GM19238 (cell line): ENCODE measurements around the gene SLC39A8.
"Not testable (repeated sequence)": the region's sequence is repeated elsewhere in the genome, so short reads cannot be mapped to it uniquely, and the experiment has no call there.

Experiments used
- DNase-seq: peaks from one replicate; pipeline ENCODE4 v3.0.0; 2011; ENCODE audit warnings: low spot score; ENCODE audit not compliant: insufficient read length

Gene SLC39A8

GRCh38 chr4:102344954-102345794 is at the start of gene SLC39A8:
TSS of gene SLC39A8 (minus strand) at chr4:102345482. CDS start at chr4:102344662, 820 bp downstream.
- peak; percentile 82 for DNase-seq

- DNase-seq: no peak
These were observed 46.9 kb upstream of the SLC39A8 start for GRCh38 chr4:102392033-102392744.

GRCh38 chr4:102390438-102390837 is 45.2 kb upstream of the SLC39A8 start:
- DNase-seq: no peak

GRCh38 chr4:102388611-102389010 is 43.3 kb upstream of the SLC39A8 start:
- no peak for DNase-seq

- DNase-seq: no peak
These were observed 42.4 kb upstream of the SLC39A8 start for GRCh38 chr4:102387552-102388150.

DNA sequence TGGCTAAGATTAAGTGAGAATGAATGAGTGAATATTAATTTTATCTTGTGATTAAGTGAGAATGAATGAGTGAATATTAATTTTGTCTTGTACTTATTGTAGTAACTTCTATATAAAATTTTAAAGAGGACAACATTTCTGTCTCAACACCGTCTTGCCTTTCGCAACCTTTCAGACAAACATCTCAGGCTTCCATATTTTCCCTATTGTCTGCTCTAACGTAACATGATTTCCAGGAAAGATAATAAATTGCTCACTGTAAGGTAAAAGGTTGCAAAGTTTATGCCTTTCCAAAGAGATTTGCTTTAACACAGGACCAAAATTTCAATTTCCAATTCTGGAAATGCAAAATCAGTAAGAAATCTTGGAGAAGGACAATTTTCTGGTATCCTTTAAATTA is 41.7 kb upstream of the SLC39A8 start:
- no peak for DNase-seq

DNA sequence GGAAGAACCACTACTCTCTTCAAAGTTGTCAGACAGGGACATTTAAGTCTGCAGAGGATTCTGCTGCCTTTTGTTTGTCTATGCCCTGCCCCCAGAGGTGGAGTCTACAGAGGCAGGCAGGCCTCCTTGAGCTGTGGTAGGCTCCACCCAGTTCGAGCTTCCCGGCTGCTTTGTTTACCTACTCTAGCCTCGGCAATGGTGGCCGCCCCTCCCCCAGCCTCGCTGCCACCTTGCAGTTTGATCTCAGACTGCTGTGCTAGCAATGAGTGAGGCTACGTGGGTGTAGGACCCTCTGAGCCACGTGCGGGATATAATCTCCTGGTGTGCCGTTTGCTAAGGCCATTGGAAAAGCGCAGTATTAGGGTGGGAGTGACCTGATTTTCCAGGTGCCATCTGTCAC is 35.0 kb upstream of the SLC39A8 start:
- DNase-seq: not testable (repeated sequence)

- DNase-seq: no peak
These were observed 17.7 kb upstream of the SLC39A8 start for GRCh38 chr4:102362922-102363432.

DNA sequence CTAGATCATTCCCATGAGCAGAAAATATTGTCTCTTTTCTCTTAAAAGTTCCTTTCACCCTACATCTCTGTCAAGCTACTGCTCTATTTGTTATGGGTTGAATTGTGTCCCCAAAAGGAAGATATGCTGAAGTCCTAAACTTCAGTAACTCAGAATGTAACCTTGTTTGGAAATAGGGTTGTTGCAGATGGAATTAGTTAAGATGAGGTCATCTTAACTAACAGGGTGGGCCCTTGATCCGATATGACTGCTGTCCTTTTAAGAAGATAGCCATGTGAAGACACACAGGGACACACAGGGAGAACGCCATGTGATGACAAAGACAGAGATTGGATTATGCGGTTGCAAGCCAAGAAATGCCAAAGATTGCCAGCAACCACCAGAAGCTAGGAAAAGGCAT is 12.8 kb upstream of the SLC39A8 start:
- DNase-seq: no peak

- not testable (repeated sequence) for DNase-seq
These were observed 12.4 kb upstream of the SLC39A8 start for GRCh38 chr4:102357637-102358036.

DNA sequence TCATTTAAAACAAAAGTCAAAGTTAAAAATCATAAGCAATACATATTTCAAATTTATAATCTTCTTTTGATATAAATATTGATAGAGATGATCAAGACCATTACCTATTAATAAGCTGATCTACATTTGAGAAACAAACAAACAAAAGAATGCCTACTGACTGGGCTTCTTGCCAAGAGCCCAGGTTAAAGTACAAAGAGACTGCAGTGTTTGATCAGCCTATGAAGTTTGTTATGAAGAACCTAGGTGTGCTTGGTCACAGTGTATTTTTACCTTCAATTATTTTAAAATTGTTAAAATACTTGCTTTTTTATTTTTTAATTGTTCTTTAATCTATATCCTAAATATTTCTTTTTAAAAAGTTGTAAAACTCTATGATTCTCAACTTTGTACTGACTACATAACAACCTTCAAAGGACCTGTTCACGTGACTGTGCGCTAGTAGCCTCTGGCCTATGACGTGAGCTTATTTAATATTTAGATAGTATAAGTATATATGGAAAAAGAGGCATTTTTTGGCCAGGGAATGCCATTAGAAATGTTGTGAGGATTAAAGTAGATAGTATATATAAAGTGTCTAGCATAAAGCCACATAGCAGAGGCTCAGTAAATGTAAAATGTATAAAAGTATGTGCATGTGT is 11.4 kb upstream of the SLC39A8 start:
- no peak for DNase-seq

- no peak for DNase-seq
These were observed 10.5 kb upstream of the SLC39A8 start for GRCh38 chr4:102355748-102356147.

- no peak for DNase-seq
These were observed 9.6 kb upstream of the SLC39A8 start for GRCh38 chr4:102354671-102355454.

- no peak for DNase-seq
These were observed 7.5 kb upstream of the SLC39A8 start for GRCh38 chr4:102352781-102353180.

DNA sequence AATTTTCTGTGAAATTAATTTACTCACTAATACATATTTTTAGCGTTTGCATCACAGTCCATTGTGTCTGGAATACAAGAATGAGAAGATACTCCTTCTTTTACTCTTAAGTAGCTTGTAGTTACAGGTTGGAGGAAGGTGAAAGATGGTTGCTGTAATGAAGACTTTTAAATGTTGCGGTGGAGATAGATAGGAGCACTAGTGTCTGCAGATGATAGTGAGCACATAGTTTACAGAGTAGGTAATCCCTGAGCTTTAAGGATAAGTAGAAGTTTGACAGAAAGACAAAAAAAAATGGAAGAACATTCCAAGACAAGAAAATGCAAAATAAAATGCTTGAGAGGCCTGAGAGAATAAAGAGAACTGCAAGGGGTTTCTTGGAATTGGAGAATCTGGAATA is 5.4 kb upstream of the SLC39A8 start:
- DNase-seq: no peak

DNA sequence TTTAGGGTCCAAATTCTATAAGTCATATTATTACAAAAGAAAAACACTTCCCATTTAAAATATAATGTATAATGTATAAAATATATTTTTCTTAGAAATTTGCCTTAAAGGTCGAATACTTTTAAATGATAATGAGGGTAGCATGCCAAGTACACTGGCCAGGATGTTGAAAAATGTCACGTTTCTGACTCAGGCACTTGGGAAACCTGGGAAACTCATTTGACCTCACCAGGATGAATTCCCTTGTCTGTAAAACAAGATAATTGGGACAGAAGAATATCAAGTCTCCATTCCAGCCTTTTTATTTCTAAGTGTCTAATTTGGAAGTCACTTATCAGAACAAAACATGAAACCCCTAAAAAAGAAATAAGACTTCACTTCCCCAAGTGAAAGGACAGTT is 3.4 kb upstream of the SLC39A8 start:
- DNase-seq: no peak

- DNase-seq: no peak
These were observed 466 bp upstream of the SLC39A8 start for GRCh38 chr4:102345795-102346100.

- DNase-seq: peak; percentile 52
These were observed 745 bp downstream of the SLC39A8 start for GRCh38 chr4:102344520-102344953.

GRCh38 chr4:102343964-102344519 is 1.2 kb downstream of the SLC39A8 start:
- DNase-seq: no peak

DNA sequence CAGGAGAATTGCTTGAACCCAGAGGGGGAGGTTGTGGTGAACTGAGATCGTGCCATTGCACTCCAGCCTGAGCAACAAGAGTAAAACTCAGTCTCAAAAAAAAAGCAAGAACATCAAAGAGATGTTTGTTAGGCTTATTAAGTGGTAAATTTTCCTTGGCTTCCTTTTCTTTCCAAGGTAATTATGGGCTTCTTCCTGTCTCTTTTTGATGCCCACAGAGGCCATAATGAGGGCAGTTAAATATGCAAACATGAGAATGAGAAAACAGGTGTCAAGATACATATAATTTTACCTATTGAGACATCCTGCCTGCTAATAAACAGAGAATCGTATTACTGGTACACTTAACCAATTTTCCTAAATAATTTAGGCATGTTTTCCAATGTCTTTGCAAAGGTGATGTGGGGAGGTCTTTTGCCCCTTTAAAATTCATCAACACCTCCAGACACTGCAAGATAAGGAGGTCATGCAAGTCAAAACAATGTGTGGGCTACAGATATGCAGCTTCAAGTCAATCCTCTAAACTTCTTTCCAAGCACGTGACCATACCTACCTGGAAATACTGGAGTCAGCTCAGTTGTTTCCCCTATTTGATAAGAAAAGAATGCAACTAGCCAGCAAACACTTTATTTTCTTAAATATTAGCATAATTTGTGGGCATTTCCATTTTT is 2.7 kb downstream of the SLC39A8 start:
- no peak for DNase-seq
